Measurements from ENCODE around the gene STK32B.

The STK32B gene

DNA sequence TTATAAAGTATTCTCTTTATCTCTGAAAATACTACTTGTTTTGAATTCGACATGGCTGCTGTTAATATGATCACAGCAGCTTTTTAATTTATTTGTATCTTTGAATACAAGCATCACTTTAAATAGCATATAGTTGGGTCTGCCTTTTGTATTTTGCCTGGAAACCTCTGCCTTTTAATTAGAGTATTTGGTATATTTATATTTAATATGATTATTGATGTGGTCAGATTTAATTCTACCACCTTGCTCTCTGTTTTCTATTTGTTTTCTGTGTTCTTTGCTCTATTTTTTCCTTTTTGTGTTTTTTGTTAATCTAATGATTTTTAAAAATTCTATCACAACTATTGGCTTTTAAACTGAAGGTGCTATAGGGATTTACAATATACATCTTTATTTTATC, 21.7 kb downstream of the STK32B start:
- no peak for DNase-seq

DNA sequence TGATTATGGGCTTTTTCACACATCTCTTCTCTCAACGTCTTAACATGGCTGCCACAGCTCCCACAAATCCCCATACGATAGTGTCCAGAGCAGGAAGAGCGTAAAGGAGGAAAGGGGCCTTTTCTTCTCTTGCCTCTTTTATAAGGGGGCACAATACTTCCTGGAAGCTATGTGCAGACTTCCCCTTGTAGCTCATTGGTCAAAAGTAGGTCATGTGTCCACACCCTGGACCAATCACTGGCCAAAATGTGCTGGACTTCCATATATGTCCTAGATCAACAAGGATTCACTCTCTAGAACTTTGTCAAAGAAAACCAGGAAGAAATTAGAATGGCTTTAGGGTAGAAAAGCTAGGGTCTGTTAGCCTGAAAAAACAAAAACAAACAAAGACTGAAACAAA, 26.7 kb downstream of the STK32B start:
- DNase-seq = no peak

DNA sequence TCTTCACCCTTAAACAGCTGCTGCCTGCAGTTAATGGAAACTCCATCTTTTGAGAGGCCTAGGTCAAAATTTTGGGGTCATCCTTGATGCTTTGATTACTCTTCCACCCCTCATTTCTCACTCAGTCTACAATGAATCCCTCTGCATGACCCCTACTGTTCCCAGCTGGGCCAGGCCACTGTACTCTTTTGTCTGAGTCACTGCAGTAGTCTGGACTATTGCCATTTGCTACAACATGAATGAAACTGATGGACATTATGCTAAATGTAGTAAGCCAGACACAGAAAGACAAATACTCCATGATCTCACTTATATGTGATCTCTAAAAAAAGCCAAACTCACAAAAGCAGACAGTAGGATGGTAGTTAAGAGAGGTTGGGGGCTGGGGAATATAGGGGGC, 28.3 kb downstream of the STK32B start:
- DNase-seq = no peak

DNA sequence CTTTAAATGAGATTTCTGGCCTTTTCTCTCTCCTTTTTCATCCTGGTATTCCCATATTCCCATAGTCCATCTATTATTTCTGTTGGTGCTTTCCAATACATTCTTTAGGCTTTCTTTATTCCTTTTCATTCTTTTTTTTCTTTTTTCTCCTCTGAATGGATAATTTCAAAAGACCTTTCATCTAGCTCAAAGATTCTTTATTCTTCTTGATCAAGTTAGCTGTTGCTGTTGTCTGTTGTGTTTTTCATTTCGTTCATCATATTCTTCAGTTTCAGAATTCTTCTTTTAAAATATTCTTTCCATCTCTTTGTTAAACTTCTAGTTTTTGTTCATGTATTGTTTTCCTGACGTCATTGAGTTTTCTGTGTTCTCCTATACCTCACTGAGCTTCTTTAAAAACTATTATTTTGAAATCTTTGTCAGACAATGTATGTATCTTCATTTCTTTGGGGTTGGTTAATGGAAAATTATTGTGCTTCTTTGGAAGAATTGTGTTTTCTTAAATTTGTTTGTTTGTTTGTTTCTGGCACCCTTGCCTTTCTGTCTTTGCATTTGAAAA, 30.2 kb downstream of the STK32B start:
- no peak for DNase-seq

DNA sequence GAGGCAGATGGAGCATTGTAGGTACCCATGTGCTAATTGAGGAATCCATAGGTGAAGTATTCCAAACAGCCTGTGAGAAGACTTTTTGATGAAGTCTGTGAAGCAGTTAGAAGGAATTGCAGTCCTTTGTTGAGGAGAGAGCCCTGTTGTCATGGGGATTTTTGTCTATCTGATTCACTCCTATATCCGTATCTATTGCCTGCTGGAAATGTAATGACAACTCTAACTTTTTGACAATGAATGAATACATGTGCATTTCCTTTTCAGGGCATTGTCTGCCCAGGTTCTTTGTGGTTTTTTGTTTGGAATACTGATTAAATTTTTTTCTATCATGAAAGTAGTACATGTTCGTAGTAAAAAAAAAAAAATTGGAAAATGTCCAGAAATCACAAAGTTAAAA, 31.1 kb downstream of the STK32B start:
- no peak for DNase-seq

DNA sequence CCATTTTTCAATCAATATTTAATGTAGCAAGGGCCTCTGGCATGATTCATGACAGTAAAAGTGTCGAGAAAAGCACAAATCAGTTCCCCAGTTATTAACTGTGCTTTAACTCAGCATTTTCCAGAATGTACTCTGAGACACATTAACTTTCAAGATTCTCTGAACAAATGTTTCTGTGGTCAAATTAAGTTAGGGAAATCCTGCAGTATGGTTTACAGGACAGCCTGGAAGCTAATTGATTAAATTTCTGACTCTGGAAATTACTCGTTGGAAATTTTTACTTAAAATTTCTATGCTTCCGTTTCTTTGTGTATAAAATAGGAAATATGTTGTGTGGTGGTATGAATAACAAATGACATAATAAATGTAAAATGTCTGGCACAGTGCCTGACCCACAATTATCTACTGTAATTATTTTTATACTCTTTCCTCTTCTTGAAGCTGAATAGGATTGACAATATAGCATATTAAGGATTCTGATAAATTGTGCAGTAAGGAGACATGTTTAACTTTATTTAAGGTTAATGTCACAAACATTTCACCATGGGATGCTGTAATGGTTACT, 33.7 kb downstream of the STK32B start:
- DNase-seq = no peak

DNA sequence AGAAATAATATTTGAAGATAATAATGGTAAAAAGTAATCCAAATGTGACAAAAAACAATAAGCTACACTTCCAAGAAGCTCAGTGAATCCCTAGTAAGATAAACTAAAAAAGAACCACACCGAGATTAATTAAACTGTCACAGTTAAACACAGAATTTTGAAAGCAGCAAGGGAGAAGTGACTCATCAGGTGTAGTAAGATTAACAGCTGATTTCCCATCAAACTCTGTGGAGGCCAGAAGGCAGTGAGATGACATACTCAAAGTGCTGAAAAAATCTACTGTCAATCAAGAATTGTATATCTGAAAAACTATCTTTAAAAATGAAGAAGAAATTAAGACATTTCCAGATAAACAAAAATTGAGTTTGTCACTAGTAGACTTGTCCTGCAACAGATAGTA, 35.3 kb downstream of the STK32B start:
- no peak for DNase-seq

DNA sequence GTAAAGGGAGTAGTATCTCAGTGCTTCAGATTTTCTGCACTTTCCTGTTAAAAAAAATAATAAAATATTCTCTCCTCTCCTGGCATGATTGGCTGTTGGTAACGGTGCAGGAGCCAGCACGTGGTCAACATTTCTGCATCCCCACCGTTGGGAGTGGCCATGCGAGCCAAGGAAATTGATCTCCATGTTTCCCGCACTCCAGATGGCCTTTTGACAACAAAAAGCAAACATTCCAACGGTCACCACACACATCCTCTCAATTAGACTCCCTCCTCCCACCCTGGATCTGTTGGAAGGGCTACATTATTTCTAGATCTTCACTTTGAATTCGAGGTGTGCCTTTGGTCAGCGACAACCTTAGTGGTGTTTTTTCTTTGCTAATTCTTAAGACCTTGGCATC, 45.0 kb downstream of the STK32B start:
- no peak for DNase-seq

DNA sequence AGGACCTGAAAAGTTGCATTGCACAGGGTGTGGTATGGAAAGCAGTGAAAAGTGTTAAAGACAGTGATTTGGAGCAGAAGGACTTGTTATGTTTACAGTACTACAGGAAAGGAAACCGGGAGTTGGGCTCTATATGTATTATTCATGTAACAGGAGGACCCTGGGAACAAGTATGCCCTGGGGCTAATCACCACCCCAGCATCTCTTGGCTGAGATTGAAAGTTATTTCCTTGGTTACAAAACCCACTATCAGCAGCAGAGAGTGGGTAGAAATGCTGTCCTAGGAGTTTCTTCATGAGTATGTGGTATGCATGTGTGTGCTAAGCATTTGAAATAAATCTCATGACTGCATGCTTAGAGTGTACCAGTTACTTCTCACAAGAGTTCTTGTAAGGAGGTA, 46.9 kb downstream of the STK32B start:
- no peak for DNase-seq

DNA sequence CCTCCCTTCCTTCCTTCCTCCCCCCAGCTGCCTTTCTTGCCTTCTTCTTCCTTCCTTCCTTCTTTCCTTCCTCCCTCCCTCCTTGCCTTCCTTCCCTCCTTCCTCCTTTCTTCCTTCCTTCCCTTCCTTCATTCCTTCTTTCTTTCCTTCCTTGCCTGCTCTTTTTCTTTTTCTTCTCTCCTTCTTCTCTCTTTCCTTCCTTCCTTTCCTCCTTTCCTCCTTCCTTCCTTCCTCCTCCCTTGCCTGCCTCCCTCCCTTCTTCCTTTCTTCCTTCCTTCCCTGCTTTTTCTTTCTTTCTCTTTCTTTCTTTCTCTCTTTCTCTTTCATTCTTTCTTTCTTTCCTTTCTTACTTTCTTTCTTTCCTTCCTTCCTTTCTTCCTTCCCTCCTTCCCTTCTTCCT, 49.1 kb downstream of the STK32B start:
- DNase-seq = no peak

DNA sequence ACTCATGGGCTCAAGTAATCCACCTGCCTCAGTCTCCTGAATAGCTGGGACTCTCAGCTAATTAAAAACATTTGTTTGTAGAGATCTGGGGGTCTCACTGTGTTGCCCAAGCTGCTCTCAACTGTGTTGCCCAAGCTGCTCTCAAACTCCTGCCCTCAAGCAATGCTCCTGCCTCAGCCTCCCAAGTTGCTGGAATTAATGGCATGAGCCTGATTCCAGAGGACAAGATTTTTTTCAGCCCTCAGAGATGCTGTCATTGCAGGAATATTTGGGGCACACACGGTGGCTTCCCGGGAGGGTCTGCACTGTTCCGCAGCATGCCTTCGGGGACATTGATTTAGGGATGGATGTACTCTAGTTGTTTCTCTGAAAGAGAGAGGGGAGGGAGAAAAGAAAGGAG, 49.7 kb downstream of the STK32B start:
- no peak for DNase-seq

DNA sequence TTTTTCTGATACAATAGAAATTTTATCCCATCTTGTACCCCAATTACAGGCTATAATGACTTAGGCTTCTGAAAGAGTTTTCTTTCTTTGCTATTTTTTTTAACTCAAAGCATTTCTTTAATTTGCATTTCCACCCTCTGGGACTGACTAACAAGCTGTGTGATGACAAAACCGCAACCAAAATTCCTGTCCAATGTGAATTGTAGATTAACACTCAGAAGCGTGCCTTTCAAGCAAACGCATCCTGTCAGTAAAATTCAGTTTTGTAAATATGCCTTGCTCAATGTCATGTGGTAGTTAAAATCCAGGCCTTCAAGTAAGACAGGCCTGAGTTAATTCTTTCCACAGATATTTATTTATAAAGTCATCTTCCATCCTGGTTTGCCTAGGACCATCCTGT, 50.3 kb downstream of the STK32B start:
- no peak for DNase-seq

DNA sequence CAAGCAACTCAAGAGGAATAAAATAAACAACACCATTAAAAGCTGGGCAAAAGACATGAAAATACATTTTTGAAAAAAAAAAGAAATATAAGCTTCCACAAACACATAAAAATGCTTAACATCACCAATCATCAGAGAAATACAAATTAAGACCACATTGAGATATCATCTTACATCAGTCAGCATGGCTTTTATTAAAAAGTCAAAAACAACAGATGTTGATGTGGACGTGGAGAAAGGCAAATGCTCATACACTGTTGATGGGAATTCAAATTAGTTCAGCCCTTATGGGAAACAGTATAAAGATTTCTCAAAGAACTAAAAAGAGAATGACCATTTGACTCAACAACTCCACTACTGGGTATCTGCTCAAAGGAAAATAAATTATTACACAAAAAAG, 59.6 kb downstream of the STK32B start:
- DNase-seq = no peak

DNA sequence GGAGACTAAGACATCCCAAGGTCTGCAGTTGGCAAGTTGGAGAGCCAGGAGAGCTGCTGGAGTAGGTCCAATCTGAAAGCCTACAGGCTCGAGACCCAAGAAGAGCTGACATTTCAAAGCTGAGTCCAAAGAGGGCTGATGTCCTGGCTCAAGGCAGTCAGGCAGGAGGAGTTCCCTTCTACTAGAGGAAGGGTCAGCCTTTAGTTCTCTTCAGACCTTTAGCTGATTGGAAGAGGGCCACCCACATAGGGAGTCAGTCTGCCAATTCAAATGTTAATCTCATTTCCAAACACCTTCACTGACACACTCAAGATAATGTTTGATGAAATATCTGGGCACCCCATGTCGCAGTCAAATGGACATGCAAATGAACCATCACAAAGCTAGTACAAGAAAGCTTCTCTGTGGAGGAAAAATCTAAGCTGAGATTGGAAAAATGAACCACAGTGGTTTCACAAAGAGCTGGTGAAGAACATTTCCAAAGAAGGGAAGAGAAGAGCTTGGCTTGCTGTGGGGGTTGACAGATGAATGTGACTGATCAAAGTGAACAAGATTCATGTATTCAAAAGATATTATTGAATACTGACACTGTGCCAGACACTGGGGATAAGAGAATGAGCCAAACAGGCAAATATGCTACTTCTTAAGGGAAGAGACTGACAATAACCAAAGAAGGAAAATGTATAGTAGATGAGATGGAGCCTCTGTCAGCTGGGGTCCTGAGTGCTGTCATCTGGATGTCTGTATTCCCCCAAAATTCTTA, 61.2 kb downstream of the STK32B start:
- DNase-seq = no peak

DNA sequence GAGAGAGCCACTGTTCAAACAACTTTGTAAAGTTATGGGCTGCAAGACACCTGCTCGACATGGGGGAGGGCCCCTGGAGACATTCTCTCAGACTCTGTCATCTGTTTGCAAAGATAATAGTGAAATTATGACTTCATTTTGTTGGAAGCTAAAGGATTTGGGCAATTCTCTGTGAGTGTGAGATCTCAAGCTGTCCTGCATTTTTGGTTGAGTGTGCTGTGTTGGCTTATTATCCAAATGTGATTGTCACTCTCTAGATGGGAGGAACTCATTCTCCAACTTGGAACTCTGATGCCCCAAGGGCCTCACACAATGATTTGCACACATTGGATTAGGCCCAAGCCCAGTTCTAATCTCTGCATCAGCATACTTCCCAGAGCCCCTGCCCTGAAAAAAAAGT, 63.7 kb downstream of the STK32B start:
- no peak for DNase-seq

DNA sequence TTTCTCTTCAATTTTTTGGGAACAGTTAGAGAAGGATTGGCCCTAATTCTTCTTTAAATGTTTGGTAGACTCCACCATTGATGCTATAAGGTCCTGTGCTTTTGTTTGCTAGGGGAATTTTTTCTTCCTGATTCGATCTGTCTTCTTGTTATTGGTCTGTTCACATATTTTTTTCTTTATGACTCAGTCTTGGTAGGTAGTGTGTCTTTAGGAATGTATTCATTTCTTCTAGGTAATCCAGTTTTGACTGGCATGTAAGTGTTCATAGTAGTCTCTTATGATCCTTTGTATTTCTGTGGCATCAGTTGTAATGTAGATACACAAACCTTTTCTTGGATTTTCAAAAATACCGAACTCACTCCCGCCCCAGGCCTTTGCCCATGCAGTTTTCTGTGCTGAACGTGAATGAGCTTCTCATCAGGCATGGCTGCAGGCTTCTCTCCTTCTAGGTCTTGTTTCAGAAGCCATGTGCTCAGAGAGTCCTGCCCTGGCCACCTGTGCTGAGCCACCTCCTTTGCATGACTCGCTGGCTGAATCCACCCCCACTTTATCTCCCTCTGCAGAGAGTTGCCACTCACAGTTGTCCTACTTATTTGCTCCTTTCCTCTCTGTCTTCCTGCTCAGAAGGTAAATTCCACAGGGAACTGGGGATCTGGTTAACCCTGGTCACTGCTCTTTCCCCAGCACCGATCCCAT, 67.0 kb downstream of the STK32B start:
- DNase-seq = no peak

DNA sequence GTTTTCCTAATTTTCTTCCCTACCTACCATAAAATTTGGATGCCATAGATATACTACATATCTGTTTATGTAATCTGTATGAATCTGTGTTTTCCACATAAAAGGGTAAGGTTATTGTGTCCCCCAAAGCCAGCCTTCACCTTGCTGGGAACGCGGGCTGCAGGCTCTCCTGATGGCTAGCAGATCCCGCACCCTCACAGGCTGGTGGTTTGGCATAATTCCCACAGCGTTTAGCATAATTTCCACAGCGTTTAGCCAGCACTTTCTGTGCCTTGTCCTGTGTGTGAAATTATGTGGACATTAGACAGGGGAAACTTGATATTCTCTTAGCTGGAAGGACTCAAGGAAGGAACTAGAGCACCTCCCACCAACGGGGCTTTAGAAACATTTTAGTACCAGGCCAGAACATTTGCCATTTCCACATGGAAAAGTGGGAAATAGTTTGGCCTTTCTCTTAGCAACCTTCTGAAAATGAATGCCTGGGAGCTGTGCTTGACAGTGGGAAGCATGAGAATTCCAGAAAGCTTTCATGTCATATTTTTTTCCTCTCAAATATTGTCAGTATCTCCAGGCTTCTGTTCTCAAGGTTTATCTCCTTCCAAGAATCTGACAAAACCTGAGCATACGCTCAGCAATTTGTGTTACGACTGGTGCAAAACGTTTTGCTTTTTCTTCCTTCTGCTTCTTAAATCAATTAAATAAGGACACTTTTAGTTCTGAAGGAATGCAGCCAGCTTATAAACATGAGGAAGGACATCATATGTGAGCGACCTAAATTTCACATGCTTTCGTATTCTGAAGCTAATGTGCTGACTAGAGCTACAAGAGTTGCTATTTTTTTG, 67.9 kb downstream of the STK32B start:
- no peak for DNase-seq

DNA sequence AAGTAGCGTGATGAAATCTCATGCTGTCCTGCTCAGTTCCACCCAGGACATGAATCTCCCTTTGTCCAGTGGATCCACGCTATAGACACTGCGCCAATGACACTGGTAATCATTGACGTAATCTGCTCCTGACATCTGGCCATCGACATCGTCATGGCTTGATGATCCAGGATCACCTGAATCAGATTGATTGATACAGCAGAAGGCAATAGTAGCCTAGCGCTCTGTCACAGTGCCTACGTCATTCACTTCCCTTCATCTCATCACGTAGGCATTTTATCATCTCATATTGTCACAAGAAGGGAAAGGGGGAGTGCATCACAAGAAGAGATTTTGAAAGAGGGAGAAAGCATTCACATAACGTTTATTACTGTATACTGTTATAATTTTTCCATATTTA, 68.8 kb downstream of the STK32B start:
- DNase-seq = no peak

DNA sequence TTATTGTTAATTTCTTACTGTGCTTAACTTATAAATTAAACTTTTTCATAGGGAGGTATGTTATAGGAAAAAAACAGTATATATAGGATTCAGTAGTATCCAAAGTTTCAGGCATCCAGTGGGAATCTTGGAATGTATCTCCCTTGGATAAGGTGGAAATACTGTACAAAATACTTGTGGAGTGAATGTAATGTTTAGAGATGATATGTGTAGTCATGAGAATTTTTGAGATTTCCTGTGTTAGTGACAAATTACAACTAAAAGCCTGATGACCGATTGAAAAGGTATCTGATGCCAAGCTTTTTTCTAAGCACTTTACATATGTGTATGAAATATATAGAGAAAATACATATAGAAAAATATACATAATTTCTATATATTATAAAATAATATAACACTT, 69.2 kb downstream of the STK32B start:
- DNase-seq = no peak

DNA sequence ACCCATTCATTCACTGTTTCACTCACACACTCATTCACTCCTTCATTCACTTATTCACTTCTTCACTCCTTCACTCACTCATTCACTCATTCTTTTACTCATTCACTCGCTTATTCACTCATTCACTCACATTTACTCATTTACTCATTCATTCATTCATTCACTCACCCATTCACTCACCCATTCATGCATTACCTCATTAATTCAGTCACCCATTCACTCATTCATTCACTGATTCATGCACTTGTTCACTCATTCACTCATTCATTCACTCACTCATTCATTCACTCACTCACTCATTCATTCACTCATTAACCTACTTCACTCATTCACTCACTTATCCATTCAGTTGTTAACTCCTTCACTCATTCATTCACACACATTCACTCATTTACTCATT, 70.8 kb downstream of the STK32B start:
- DNase-seq = no peak

DNA sequence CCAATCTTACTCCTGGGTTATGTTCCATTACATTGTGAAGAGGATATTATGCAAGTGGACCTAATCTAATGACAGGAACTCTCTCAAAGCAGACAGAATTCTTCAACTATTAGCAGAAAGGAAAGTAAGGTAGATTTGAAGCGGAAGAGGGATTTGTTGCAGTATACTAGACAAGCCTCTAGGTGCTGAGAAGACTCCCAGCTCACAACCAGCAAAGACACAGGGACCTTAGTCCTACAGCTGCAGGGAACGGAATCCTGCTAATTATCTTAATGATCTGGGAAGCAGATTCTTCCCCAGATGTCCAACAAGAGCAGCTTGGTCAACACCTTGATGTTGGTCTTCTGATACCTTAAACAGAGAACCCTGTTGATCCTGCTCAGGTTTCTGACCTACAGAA, 73.6 kb downstream of the STK32B start:
- DNase-seq = no peak

DNA sequence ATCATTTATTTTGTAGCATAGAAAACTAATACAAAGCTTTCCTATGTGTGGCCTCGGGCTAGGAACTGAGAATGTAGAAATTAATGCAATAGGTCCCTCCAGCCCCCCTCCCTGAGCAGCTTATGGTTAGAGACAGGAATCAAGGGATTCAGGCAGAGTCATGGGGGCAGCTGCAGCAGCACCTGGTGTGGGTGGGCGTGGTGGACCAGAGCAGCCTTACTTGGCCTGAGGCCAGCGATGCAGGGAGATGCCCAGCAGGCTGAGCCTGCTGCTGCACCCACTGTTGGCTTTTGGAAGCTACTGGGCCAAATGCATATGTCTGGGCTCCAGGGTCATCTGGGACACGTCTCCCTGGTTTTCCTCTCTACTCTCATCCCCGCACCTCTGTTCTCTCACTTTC, 74.0 kb downstream of the STK32B start:
- DNase-seq = no peak

DNA sequence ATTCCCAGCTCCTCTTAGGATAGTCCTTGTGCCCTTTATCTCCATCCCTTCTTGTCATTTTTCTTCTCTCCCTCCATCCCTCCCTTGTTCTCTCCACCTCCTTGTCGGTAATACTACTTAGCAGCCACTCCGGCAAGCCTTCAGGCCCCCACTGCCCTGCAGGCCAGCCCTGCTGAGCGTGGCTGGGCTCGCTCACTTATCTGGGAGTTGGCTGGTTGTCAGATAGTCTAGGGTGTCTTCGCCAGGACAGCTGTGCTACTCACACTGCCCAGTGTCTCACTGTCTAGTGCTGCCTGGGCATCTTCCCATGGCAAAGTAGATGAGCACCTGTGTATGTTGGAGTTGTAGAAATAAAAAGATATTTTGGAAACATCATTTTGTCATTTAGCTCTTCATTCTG, 75.0 kb downstream of the STK32B start:
- no peak for DNase-seq

Data from activated CD4-positive, alpha-beta T cell treated with anti-CD3 and anti-CD28 coated beads for 1 hour (primary cell).